HG02884 (cell line): ENCODE results near the gene C3orf20.
"Not testable (repeated sequence)": the region's sequence is repeated elsewhere in the genome, so short reads cannot be mapped to it uniquely, and the experiment has no call there.

Experiments used
- ATAC-seq: cut with Tn5 transposase; IDR thresholded peaks from one replicate; pipeline ENCODE4 v1.9.1; 2021; ENCODE audit warnings: mild to moderate bottlenecking, moderate library complexity; ENCODE audit not compliant: unreplicated experiment

The C3orf20 gene

DNA sequence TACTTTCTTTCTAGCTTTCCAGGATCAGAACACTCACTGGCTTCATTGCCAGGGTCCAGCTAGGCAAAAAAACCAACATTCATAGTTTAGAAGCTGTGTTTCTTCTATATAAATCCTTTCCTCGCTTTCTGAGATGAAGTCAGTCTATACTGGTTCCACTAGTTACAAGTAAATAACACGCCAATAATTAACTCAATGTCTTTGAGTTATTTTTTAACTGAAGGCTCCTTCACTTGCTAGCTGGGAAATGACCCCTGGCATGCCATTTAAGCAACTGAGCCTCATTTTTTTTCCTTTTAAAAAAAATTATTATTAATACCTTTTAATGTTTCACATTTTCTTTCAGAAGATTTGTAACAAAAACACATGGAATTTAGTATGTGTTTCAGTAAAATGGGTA is 25.5 kb upstream of the C3orf20 start:
- ATAC-seq = no peak

DNA sequence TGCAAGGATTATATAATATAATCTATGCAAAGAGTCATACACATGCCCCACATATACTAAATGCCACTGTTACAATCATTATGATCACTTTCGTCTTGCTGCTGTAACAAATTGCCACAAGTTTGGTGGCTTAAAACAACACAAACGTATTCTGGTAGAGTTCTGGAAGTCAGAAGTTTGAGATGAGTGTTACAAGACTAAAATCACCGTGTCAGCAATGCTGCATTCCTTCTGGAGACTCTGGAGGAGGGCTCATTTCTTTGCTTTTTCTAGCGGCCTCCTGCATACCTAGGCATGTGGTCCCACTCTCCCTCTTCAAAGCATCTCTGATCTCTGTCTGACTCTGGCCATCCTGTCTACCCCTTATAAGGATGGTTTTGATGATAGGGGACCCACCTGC is 24.7 kb upstream of the C3orf20 start:
- ATAC-seq = no peak

DNA sequence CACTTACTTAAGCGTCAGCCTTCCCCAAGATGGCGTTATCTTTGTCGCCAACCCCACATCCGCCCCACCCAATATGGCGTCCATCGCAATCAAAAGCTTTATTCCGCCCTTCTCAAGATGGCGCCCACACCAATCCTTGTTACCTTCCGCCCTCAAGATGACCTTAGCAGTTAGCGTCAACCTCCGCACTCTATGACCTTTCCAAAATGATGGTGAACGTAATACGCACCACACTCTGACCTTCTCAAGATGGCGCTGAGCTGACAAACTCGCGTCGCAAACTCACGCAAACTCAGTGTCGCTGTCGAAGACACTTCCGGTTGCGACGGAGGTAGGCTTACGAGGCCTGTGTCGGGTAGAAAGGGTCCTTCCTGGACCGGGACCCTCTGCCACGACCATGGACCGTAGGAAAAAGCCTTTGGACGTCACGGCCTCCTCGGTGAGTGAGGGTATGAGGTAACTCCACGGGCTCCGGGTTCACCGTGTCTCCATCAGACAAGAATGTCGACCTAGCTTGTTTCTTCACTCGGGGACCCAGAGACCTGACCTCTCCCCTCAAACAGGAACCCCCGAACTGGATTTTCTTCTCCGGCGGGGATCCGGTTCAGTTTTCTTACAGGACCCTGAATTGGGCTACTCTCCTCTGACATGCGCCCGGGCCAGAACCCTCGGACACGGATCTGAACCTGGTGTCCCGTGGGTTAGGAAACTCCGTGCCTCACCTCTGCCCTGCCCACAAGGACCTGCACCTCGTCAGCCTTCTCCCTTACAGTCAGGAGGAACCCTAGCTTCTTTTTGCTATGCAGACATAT is 23.3 kb upstream of the C3orf20 start, which contains the start of gene CCDC174:
TSS of gene CCDC174 (plus strand) at position 323 of the 812 bp plus-strand sequence. CDS start at position 398, 75 bp downstream.
- ATAC-seq = peak; percentile 97

DNA sequence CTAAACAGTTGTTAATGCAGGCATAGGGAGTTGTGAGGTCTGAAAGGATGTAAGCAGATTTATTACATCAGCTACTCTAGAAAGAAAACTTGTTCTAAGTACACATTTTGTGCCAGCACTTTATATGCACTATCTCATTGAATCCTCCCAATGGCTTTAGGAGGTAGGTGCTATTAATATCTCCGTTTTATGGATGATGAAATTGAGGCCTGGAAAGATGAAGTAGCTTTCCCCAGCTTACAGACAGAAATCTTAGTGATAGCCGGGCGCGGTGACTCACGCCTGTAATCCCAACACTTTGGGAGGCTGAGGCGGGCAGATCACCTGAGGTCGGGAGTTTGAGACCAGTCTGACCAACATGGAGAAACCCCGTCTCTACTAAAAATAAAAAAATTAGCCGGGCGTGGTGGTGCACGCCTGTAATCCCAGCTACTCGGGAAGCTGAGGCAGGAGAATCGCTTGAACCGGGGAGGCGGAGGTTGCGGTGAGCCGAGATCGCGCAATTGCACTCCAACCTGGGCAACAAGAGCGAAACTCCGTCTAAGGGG is 22.5 kb upstream of the C3orf20 start:
- not testable (repeated sequence) for ATAC-seq

DNA sequence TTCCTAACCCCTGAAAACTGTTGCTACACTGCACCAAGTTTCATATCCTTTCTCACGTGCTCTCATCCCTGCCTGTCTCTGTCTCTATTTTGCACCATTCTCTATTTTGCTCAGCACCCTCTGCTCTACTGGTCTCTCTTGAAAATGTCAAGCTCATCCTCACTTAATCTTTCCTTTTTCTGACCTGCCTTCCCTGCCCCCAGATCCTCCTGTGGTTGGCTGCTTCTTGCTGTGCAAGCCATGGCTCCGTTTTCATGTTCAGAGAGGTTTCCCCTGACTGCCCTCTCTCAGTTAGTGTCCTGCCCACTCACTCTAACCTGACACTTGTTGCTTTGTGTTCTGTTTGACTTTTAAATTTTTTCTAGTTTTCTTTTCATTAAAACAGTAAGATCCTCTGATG is 17.4 kb upstream of the C3orf20 start:
- ATAC-seq = no peak

DNA sequence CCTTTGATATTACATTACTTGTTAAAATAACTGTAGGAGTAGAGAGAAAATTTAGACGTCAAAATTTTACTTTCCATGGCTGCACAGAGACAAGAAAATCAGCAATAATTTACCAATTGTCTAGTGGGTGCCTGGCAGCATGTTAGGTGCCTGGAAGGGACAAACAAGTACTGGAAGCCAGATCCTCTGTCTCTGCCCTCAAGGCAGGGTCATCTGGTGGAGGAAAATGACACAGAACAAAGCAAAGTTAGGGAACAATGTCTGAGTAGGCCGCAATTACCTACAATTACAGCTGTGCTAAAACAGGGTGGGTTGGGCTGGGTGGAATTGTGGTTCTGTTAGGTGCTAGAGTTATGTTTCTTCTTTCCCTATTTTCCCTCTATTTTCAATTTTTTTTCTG is 16.0 kb upstream of the C3orf20 start:
- no peak for ATAC-seq

DNA sequence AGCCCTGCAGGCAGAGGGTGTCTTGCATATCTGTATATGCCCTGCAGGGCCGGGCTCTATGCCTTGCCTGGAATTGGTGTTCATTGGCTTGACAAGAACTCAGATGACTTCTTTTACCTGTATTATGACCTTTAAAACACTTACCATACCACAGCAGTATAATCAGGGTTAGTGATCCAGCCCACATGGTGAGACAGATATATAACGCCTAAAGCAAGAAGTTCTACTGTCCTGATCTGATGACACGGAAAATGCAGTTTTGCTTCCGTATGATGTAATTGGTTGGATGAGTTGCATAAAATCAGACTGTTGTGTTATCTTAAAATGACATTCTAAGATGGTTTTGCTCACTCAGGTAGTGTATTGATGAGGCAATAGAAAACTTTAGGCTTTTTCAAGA is 14.0 kb upstream of the C3orf20 start:
- no peak for ATAC-seq

DNA sequence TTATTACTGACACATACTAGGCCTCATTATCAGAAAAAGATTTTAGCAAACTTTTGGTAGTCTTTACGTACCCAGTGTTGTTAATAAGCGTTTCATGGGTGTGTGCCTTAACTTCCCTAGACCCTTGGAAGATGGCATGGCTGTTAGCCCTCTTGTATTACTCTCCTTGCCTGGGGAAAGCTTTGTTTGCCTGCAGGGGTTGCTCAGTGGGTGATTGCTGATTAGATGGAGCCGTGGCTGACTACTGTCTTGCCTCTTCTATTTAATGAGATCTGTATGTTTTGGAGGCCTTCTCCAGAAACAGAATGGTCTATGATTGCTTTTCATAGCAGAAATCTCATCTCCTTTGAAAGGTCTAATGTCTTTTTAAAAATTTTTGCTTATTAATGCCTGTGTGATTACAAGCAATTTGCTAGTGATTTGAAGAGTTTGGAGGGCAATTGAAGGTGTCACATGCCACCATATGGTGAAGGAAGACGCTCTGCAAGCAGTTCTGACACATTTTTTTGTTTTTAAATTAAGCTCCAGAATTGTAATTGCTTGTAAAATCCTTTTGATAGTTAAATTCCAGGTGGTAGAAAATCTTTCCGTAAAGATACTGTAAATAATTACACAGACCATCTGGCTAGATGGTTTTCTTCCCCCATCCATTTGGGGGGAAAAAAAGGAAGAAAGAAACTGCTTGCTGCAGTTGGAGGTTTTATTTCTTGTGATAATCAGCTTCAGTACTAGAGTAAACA is 11.4 kb upstream of the C3orf20 start:
- no peak for ATAC-seq

DNA sequence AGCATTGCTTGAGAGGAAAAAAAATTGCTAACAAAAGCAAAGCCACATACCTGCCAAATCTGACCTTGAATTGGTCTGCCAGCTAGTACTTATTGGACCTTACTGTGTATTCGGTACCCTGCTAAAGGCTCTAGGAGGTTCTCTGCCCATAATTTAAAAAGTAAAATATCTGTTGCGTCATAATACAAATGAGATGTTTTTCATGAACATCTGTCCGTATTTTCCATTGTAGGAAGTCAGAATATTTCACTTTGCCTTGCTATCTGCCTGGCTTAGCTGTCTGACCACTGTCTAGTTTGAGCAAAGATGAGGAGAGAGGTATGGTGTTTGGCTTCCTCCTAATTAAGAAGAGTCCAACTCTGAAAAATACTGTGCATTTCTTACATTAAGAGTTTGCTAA is 10.8 kb upstream of the C3orf20 start:
- no peak for ATAC-seq

DNA sequence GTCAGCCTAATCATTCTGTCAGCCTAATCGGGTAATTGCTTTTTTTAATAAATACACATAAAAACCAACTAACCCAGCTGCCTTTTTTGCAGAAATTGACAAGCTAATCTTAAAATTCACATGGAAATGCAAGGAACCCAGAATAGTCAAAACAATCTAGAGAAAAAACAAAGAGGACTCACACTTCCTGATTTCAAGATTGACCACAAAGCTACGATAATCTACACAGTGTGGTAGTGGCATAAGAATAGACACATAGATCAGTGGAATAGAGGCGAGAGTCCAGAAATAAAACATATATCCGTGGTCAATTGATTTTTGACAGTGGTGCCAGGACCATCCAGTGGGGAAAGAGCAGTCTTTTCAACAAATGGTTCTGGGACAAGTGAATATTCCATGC is 2.4 kb upstream of the C3orf20 start:
- ATAC-seq = no peak

DNA sequence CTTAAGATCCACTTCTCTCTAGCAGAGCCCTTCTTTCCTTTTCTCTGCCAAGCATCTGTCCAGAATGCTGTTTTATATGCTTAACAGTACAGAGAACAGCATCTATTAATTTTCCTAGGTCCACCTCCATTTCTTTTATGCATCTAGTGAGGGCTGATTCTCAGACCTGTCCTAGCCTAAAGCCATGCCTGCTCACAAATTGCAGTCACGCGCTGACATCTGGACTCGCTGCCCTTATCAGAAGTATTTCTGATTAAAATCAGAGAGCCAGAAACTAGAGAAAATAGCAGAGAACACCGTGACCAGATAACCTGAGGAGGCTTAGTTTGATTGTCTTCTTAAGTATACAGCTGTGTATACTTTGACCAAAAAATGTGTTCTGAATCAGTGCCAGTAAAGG is 1.9 kb downstream of the C3orf20 start:
- ATAC-seq = no peak

DNA sequence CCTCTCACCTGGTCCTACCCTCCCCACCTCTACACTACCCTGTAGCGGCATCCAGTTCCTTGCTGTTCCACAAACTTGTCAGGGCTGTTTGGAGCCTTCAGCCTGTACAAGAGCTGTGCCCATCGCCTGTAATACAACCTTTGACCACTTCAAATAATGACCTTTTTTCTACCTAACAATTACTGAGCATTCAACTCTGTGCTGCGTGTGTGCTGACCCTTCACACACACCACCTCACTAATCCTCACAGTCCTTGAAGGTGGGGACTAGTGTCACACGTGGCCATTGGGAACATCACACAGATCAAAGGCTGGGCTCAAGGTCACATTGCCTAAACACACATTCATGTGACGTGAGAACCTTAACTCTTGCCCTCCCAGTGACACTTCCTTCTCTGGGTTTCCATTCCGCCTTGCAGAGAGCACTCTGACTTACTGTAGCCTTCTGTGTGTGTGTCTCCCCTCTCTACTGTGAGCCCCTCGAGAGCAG is 3.1 kb downstream of the C3orf20 start:
- no peak for ATAC-seq

DNA sequence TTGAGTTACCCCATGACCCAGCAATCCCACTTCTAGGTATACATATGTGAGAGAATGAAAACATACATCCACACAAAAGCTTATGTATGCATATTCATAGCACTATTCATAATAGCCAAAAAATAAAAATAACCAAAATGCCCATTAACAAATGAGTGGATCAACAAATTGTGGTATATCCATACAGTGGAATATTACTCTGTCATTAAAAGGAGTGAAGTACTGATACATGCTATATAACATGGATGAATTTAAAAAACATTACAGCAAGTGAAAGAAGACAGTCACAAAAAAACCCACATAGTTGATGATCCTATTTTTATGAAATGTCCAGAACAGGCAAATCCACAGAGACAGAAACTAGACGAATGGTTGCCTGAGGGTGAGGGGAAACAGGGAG is 5.2 kb downstream of the C3orf20 start:
- ATAC-seq = no peak

DNA sequence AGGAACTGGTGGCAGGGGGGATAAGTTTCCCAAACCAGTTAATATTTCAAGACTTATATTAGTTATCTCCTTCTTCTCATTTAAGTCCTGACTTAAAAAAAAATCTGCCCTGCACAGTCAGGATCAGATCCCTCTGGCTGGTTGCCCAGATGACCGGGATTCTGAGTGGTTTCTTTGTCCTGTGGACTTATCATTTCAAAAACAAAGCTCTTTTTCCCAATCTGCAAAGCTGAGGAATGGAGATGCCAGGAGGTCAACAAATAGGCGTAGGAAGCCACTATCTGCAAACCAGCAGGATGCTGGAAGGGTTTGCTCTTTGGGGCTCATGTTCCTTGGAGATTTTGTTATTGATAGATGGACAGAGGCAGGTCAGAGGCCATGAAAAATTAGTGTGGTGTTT is 5.8 kb downstream of the C3orf20 start:
- no peak for ATAC-seq

DNA sequence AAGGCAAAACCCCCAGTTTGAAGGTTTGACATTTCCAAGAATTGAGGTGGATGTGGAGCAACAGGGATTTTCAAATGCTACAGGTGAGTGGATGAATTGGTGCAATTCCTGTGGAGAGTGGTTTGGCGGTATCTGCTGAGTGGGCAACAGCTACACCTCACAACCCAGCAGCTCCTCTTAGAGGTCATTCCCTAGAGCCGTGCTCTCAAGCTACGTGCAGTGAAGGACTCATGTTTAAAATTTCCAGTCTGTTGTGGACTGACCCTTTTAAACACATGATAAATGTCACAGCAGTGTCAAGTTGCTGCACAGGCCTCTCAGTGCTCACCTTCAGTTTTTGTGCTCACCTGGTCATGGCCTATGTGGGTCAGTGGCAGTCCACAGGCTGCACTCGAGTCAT is 9.5 kb downstream of the C3orf20 start:
- no peak for ATAC-seq

DNA sequence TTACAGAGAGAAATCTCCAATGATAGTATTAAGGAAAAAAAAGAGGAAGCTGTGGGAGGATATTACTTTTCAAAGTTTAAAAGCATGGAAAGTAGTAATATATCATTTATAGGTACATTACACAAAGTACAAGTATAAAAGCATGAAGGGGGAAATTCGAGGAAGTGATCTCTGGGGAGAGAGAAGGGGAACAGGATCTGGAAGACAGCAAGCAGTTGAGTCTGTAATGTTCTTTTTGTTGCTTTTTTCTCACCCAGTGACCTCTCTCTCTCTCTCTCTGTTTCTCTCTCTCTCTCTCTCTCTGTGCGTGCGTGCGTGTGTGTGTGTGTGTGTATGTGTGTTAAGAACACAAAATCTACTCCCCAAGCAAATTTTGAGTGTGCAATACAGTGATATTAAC is 10.2 kb downstream of the C3orf20 start:
- ATAC-seq = no peak

DNA sequence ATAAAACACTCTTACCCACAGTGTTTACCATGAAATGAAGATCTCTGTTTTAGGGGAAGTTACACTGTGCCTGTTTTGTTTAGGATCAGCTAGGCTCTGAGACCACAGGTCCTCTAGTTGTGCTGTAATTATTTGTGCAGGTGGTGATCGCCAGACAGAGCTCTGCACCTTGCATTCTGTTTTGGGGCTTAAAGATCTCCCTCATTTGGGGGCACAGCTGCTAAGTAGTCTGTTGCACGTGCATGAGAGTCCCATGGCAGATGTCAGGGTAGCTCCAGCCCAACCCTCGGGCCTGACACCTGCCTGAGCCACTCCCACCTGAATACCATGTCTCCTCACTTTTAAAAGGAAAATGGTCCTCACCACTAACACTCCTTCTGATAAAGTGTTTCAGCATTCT is 12.4 kb downstream of the C3orf20 start:
- ATAC-seq = no peak

DNA sequence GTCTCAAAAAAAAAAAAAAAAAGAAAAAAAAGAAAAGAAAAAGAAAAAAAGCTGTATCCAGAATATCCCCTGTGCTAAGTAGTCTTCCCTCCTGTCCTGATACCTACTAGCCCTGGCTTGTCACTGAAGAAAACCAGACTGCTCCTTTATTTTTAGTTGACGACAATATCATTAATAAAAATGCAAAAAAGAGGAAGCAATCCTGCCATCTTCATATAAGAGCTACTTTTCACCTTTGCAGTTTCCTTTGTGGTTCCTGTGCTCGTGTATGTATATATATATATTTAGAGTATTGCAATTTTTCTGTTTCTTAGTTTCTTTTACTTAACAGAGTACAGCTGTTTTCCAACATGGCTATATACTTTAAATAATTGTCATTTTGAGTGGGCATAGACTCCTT is 13.6 kb downstream of the C3orf20 start:
- ATAC-seq = peak; percentile 42

DNA sequence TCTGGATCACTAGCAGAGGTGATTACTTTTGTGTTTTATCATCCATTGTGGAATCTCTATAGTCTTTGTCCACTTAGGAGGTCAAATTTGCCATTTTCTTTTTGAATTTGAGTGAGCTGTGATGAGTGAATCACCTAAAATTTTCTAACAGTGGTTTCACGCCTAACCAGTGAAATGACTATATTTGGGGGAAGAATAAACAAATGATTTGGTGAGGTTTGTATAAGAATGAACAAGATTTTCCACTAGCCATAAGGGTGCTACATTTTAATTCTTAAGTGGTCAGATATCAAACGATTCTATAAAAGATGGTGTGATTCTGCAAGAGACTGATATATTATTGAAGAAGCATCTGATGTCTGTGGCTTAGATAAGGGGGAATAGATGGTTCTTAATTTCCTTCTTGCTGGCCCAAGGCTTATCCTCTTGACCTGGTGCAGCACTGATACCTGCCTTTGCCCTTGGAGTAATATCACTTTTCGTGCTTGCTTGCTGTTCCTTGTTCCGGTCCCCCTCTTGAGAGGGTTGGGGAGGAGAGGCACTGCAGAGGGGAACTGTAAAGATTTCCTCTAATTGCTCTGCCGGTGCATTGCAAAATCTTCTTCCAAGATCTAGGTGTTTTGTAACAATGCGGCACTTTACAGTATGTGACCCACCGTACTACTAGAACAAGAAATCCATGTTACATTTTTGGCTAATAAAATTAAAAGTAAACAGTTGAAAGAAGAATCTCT is 14.5 kb downstream of the C3orf20 start:
- peak; percentile 30 for ATAC-seq

DNA sequence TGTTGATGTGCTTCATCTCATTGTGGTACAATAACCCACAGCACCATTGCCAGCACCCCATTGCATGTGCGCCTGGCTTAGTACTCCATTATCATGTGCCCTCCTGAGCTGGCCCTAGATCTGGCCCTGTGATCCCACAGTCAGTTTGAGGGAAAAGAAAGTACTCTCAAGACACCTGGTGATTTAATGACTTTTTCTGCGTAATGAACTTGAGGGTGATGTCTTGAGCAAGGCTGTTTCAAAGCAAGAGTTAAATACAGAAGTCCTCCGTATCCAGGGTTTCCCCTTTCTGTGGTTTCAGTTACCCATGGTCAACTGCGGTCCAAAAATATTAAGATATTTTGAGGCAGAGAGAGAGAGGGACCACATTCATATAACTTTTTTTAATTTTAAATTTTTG is 16.3 kb downstream of the C3orf20 start:
- peak; percentile 51 for ATAC-seq

DNA sequence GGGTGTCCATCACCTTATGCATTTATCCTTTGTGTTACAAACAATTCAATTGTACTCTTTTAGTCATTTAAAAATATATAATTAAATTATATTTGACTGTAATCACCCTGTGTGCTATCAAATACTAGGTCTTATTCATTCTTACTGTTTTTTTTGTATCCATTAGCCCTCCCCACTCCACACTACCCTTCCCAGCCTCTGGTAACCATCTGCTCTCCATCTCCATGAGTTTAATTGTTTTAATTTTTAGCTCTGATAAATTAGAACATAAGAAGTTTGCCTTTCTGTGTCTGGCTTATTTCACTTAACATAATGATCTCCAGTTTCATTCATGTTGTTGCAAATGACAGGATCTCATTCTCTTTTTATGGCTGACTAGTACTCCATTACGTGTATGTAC is 16.8 kb downstream of the C3orf20 start:
- ATAC-seq = no peak
